GM19023 (cell line): ENCODE measurements around the gene GDF7.
A peak's percentile ranks its signal among the peaks of the same experiment; 100 is the strongest.

Experiments
- ATAC-seq: cut with Tn5 transposase; IDR thresholded peaks from one replicate; pipeline ENCODE4 v1.9.1; 2021; ENCODE audit warnings: mild to moderate bottlenecking, moderate library complexity; ENCODE audit not compliant: unreplicated experiment

The GDF7 gene

DNA sequence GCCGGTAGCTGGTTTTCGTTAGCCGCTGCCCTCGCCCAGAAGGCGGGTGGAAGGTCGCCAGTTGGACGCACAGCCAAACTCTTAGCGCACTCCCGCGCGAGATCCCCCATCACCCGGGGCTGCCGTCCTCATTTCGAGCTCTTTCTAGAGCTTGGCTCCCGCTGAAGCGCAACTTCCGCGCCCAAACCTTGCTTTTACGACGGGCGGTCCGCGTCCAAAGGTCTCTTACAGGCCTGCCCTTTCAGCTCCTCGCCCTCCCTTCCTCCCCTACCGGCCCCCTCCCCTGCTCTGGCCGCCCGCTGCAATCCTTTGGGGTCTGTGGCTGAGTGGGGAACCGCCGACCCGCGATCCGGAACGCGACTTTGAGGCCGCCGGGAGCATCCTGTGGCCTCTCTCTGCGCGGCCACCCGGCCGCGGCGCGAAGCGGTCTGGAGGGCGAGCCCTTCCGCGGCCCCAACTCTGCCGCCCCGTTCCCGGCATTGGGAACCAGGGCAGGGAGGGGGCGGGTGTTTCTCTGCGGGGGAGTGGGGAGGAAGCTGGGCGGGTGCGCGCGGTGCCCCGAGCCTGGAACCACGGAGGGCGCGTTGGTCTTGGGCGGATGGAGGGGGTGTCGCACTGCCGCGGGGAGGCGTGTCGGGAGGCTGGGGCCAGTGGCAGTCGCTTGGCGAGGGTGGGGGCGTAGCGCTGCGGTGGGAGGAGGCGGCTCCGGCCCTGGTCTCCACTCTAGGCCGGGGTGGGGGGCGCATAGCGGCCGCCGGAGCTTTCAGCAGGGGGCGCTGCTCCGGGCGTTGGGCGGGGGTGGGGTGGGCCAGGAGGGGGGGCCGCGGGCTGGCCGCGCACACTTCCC is at the start of gene GDF7:
TSS of gene GDF7 (plus strand) at position 841 of the 847 bp plus-strand sequence. CDS start 96 bp downstream, outside the sequence.
- ATAC-seq, result peak; percentile 28

DNA sequence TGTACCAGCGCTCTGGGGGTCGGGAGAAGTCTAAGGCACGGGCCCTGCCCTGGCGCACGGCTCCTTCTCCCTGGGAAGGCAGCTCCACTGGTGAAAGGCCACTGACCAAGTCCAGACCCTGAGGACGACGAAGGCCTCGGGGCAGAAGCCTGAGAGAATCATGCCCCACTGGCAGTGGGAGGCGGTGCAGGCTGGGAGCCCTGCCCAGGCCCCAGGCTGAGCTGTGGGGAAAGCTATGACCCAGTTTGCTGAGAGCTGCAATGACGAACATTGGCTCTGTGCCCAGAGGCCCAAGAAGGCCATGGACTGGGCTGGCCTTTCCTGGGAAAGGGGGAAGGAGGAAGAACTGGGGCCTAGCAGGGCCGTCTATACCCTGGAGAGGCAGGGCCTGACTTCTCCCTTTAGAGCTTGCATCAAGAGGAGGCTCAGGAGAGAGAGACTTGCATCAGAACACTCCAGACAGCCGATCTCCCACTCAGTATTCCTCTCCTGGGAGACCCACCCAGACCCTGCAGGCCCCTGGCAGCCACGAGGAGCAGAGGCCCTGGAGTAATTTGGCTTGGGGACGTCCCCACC is 49.0 kb upstream of the GDF7 start:
- ATAC-seq, result no peak

DNA sequence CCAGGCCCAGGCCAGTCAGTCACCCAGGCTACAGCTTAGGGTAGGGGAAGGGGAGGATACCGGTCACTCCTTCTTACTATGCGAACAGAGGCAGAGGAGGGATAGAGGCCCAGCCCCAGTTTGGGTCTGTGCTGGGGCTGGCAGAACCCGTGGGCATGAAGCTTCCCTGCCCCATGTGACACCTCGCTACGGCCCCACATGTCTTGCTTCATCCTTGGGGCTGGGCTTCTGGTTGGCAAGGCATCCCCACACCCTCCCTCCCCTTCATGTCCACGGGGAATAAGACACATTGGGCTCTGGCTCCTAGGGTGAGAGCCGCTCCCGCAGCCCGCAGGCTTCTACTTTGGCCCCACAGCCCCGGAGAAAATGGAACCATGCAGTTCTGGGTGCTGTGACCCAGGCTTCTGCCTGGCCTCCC is 48.5 kb upstream of the GDF7 start:
- ATAC-seq, result no peak

DNA sequence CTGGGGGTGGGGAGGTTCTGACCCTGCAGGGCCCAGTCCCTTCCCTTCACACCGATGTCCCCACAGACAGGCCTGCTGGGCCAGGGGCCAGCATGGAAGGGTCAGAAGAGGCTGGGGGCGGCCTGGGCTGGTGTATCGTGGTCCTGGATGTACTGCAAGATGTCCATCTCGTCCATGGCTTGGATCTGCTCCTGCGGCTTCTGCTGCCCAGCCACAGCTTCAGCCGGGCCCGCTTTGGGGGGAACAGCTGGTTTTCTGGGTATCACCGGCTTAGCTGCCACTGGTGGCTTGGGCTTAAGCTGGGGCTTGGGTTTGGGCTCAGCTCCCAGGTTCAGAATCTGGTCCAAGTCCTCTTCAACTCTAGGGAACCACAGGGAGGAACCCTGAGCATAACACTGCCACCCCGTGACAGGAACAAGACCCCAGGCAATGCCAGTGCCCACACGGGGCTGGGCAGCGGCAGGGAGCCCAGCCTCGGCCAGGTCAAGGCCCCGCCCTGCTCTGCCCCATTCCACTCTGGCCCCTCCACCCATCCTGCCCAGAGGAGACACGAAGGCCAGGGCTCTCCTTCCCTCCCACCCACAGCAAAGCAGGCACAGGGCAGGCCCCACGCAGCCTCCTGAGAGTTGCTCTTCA is 47.9 kb upstream of the GDF7 start:
- ATAC-seq, result no peak

DNA sequence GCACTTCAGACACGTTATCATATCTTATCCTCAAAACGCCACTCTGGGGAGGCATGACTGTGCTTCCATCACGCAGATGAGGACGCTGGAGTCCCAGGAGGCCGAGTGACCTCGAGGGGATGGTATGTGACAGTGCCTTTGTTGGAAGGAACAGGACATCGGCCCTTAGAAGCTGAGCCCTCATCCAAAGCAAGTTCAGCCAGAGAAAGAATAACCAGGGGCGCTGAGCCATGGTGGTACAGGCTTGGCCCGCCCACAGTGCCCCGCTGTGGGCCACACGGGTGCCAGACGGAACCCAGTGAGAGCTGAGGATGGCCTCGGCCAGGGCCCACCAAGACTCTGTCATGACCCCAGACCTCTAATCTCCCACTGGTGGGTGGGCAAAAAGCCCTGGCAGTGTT is 47.3 kb upstream of the GDF7 start:
- ATAC-seq, result no peak

DNA sequence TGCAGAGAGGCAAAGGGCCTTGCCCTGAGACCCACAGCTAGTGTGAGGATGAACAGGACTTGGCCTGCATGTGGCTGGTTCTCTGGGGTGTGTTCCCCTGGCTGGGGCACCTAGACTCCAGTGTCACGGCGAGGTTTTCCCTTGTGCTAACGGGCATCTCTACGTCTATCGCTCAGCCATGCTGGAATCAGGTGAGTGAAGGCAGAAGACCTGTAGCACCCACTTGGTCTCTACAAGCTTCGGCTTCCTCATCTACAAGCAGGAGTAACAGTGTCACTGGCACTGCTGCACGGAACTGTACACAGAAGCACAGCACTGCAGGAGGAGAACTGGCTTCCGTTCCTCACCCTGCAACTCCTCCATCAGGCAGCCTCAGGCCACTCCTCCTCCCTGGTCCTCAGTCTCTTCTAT is 46.7 kb upstream of the GDF7 start:
- ATAC-seq, result no peak

DNA sequence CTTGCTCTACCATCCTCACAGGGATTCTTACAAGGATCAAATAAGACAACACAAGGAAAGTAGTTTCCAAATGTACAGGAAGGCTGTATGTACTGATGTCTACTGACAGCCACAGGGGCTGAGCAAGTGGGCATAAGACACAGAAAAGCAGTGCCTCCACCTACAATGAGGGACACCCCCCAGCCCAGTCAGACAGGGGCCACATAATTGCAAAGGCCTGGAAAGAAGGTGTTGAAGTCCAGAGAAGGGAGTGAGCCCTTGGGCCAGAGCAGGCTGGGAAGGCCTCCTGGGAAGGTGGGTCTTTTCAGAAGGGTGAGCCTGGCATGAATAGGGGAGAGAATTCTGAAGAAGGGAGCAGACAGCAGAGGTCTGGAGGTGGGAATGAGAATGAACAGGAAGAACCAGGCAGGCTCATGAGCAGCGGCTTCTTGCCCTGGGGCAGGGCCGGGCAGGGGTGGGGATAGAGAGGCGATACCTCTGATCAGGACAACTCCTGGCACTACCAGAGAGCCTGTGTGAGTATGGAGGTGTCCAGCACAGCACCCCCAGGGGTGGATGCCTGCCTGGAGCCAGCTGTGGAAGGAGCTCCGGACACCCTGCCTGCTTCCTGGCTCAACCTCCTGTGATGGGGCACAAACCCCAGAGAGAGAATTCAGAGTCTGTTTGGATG is 46.1 kb upstream of the GDF7 start:
- ATAC-seq, result no peak

DNA sequence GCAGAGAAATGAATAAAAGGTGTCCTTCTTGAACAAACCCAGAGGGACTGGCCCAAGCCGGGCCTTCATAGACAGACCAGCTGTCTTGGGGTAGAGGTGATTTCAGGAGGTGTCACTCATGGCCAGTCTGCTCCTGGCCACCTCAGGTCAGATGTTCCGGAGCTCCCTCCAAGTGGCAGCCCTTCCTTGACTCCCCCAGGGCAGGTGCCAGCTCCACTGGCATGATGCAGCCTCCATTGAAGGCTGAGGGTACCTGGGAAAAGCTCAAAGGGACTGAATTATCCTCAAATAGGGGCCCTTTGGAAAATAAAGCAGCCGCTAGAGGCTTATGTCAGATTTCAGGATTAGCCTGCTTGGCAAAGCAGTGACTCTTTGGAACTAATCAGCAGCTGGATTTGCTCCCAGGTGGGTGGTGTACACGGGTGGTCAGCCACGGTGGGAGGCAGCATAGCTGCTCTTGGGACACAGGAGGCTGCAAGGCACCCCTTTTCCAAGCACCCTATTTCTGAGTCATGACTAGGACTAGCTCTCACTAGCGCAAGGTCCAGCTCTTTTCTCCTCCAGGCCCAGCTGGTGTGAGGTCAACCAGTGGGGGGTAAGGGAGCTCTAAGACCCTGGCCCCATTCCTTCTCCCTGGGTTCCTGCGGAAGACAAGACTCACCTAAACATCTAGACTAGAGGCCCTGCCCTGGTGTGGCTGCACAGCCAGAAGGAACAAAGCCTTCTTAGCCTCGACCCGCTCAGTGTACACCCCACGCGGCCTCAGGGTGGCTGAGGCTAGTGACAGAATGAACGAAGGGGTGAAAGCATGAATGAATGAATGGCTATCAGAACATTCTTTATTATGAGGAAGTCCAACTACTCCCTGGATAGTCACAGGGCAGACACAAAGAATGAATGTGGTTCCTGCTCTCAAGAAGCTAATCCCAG is 45.3 kb upstream of the GDF7 start:
- no peak for ATAC-seq

DNA sequence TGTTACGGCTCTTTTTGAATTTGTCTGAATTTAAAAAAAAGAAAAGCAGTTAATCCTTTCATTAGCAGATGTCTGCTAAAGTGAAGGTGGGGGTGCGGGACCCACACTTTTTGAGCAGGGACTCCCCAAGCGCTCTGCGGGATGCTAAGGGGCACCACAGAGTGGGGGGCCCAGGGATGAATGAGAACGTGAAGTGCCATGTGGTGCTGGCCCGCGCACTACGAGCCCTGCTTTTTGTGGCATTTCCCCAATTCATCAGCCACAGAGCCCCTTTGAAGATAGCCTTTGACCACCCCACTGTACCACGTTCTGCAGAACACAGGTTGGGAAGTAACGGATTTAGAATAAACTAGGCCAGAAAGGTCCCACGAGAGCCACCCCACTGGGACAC is 44.7 kb upstream of the GDF7 start:
- ATAC-seq, result no peak

DNA sequence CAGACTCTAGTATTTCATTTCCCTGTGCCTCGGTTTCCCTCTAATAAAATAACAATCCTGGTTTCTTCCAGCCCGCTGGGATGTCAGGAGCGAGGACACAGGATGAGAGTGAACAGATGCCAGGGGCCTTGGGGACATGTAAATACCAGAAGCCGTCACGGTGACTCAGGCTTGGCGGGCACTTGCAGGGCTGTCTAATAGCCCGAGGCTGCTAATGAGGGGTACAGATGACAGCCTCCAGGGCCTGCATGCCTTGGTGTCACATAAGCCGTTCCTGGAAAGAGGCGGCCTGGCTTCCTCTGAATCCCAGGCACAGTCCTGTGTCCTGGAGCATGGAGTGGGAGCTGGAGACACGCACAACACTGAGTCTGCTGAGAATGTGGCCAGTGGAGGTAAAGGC is 44.2 kb upstream of the GDF7 start:
- ATAC-seq, result no peak

DNA sequence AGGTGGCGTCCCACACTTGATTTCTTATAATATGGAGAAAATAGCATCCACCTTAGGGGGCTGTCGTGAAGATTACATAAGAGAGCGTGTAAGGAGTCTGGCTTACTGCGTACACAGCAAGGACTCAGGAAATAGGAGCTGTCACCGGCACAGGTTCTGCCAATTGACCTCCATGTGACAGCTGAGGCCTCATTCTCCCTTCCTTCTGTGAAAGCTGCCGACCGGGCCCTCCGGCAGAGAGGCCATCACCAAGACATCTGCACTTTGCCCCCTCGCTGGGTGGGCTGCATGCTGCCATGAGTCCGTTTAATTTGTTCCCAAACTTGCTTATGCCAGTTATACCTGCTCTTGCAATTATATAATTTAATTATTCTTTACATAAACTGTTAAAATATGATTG is 43.7 kb upstream of the GDF7 start:
- ATAC-seq, result no peak

DNA sequence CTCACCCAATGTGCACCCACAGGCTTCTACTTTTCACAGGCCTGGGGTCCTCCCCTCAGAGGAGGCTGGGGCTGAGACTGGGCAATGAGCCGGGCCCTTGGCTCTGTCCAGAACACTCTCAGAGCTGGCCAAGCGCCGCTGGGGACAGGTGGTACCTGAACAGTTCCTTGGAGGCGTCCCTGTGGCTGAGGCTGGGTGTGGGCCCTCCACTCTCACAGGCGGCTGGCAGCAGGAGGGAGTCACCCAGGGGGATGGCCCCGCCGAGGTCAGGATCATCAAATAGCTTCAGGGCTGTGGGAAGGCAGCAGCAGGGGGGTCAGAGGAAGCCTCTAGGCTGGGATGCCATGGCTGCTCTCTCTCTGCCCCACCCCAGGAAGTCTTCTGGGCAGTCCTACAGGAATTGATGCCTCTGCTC is 43.2 kb upstream of the GDF7 start:
- no peak for ATAC-seq

DNA sequence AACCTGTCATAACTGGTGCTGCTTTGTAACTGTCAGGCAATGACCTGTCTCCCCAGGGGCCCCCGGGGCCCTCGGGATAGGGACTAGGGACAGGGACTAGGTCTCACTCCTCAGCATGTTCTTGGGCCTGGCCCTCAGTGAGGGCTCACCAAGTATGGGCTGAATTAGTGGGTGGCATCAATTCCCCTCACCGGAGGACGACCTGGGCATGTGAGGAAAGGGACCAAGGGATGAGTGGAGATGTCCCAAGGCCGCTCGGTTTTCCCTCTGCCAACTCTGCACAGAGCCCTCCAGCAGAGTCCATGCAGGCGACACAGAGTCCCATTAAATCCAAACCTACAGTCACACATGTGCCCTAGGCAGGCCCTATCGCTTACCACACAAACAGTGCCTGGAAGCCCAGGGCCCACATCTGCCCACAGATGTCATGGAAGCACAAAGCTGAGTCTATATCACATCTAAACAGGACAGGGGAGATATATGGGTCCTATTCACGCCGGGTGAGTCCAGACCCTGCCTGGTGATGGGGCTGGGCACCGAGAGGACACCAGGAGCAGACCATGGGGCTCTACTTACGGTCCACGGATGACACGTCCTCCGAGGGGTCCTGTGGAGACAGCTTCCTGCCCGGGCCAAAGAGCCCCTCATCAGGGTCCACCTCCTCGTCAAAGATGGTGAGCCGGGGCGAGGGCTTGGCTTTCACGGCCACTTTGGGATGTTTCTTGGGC is 42.6 kb upstream of the GDF7 start:
- ATAC-seq, result no peak

DNA sequence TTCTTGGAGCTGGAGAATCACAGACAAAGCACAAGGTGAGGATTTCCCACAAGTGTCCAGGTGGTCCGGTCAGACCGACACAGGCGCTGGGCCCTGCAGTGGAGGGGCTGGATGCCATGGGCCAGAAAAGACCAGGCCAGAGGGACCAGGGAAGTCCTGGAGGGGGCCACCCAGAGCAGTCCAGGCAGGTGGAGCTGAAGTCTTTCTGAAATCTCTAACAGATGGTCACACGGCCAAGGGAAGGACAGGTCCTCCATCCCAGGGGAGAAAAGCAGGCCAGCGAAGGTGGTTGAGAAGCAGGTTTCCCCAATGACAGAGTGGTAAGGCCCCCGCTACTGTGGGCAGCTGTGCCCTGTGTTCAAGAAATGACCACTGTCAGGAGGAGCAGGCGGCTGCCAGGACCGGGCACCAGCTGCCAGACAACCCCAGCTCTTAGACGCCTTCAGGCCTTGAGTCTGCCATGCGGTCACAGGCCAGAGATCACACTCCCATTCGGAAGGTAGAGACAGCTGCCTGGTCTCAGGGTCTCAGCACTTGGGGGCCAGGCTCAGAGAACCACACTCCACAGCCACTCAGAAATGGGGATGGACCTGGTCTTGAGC is 42.0 kb upstream of the GDF7 start:
- no peak for ATAC-seq

DNA sequence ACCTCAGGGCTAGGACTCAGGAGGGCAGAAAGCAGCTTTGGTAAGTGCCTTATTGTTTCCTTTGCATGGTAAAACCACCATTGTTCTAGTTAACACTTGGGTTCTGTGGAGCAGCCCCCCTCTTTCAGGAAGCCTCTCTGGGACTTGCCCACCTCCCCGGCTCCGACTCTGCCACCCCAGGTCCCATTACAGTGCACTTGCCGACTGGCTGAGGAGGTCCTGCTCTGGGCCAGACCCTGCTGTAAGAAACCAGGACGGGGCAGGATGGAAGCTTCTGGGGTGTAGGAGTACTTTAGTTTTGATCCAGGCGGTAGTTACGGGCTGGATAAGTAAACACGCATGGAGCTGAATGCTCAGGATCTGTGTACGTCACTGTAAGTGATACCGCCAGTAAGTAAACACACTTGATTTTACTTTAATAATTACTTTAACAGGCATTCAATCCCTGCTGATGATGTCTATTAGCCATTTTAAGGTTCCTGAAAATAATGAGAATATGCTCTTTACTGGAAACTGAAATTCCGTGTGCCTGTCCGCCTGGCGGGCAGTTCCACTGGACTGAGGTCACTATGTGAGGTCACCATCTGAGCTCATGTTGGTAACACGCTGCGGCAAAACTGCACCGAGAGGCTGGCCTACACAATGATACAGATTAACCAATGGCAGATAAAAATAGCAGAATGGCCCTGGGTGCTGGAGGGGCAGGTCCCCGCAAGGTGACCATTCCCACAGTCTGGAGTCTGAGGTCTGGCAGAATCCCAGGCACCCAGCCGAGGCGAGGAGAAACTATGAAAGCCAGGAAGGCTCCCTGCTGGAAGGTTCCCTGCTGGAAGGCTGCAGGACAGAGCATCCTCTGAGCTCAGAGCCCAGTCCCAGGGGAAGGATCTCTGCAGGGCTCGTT is 41.2 kb upstream of the GDF7 start:
- ATAC-seq, result no peak

DNA sequence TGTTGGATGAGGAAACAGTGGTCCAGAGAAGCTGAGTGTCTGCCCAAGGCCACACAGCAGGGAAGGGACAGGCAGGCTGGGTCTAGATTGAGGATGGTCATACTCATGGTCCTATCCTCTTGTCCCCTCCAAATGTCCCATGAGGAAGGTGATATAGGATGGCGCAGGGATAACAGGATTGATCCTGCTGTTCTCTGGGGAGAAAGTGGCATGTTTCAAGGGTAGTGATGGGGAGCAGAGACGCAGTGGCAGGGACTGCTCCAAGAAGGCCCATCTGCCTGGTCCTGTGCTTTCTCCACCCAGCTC is 40.6 kb upstream of the GDF7 start:
- ATAC-seq, result no peak

DNA sequence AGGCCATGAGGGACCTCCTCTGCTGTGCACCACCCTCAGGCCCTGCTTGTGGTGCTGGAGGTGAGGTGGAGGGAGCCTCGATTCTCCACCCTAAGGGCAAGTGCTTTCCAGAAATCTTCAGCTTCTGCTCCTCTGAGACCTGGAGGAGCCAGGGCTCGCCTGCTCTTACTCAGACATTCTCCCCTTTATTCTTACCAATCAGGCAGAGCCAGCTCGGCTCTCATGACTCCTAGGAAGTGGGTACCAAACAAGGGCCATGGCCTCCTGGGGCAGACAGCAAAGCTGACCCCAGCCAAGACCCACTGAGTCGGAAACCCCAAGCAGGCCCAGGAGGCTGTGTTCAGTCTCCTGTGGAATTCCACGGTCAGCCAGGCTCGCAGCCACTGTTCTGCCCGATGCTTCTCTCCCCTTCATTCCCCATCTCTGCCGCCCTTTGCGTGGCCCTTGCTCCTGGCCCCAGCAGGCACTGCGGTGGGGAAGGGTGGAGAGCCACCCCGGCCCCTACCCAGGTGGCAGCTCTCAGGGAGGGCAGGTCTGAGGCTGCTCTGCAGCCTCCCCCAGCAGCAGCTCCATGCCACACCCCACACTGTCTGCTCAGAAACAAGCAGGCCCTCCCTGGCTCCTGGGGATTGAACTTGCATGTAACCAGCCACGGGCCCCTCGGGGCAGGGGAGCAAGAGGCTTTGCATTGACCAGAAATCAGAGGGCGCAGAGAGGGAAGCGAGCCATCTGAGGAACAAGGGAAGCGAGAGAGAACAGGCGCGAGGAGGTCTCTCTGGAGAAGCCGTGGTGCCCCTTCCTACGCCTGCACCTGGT is 40.0 kb upstream of the GDF7 start:
- ATAC-seq, result no peak
